ENCODE results near the gene RRP9.

Gene RRP9

DNA sequence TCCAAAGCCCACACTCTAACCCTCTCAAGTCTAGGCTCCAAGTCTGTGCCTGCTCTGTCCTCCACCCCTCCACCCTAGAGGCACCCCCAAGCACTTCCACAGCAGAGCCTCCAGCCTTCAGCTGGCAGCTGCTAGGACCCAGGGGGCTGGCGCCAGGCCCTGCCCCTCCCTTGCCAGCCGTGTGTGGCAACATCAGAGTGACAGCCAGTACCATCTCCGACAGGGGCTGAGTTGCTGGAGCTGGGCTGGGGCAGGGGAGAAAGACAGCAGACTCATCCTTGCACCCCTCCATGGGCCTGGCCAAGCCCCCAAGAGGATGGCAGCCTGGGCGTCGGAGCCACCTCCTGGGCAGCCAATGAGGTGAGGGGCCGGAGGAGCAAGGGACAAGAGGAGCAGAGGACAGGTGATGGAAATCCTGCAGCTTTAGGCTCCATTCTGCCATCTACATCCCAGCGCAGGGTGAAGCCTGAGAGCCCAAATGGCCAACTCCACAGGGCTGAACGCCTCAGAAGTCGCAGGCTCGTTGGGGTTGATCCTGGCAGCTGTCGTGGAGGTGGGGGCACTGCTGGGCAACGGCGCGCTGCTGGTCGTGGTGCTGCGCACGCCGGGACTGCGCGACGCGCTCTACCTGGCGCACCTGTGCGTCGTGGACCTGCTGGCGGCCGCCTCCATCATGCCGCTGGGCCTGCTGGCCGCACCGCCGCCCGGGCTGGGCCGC, 13.6 kb upstream of the RRP9 start, which contains the start of gene GPR62:
TSS of gene GPR62 (plus strand) at position 207 of the 718 bp plus-strand sequence. CDS start at position 479, 272 bp downstream.
- no peak for DNase-seq

DNA sequence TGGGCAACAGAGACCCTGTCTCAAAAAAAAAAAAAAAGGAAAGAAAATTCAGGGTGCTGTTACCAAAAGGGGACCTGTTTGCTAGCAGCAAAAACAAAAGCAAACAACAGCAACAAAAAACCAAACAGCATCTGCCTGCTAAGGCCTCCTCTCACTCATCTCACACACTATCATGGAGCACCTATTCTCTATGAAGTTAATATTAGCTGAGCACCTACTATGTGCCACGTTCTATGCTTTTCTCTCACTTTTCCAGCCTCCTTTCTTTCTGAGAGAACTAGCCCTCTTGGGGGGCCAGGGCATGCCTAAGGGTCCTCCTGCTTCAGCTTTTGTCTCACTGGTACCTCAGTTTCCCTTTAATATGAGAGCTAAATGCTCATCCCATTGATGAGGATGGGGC, 13.0 kb upstream of the RRP9 start:
- DNase-seq: no peak

DNA sequence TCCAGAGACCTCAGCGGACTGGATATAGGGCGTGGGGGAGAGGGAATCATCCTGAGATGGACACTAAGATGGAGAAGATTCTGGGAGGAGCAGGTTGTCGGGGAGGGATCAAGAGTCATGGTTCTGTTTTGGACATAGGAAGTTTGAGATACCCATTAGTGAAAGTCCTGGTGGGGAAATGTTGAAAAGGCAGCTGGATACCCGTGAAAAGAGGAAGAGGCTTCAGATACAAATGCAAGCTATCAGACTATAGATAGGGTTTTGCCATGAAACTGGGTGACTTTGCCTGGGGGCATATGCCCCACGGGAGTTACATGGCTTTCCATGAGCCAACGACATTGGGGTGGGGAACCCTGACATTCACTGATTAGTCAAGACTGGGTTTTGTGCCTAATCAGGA, 12.4 kb upstream of the RRP9 start:
- DNase-seq: no peak

DNA sequence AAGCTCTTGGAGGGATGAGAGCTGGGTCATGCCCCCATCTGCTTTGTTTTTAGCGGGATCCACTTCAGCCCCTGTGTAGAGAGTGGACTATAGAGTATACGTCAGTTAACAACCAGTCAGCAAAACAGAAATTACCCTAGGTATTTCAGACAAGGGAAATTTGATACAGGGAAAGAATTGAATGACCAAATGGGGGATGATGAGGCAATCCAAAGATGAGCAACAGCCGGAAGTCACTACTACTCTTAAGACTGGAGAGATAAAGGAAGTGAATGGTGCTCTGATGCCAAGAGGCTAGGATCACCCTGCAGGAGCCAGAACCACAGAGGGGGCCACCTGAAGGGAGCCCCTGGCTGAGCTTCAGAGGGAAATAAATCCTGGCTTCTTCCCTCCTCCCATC, 11.7 kb upstream of the RRP9 start:
- no peak for DNase-seq

DNA sequence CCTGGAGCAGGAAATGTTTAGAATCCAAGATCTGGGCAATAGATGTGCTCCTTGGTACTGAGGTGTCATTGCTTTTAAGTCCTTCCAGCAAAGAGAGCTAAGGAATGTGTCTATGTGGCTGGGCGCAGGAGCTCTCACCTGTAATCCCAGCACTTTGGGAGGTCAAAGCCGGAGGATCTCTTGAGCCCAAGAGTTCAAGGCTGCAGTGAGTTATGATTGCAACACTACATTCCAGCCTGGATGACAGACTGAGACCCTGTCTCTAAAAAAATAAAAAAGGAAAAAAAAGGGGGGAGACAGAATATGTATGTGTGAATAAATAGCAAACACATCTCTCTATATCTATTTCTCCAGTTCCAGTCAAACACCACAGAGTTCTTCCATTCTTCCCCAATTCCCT, 9.2 kb upstream of the RRP9 start:
- no peak for DNase-seq

DNA sequence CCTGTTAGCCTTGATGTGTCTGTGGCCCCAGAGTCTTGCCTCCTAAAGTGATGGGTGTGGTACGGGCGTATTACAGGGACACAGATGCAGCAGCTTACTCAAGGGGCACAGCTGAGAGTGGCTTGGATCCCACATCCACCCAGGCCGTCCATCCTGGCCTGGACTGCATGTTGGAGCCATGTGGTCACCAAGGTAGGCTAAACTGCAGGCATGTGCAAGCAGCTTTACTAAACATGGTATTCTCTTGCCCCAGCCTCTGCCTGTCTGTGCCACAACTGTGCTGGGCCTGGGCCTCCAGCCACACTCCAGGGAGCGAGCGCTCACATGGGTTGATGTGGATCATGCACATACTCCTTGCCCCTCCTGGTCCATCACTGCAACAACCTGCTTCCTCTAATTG, 7.4 kb upstream of the RRP9 start:
- DNase-seq: no peak

DNA sequence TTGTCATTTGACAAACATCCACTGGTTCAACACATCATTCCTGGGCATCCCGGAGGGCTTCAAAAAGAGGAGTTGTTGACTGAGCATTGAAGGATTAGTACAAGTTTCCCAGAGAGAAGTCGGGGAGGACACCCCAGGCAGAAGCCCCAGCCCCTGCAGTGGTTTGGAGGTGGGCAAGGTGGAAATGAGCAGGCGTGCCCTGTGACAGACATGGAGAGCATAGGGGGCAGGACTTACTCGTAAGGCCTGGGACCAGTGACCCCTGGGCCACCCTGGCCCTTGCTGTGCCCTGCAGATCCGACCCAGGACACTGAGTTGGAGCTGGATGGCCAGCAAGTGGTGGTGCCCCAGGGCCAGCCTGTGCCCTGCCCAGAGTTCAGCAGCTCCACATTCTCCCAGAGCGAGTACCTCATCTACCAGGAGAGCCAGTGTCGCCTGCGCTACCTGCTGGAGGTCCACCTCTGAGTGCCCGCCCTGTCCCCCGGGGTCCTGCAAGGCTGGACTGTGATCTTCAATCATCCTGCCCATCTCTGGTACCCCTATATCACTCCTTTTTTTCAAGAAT, 6.4 kb upstream of the RRP9 start:
- no peak for DNase-seq

DNA sequence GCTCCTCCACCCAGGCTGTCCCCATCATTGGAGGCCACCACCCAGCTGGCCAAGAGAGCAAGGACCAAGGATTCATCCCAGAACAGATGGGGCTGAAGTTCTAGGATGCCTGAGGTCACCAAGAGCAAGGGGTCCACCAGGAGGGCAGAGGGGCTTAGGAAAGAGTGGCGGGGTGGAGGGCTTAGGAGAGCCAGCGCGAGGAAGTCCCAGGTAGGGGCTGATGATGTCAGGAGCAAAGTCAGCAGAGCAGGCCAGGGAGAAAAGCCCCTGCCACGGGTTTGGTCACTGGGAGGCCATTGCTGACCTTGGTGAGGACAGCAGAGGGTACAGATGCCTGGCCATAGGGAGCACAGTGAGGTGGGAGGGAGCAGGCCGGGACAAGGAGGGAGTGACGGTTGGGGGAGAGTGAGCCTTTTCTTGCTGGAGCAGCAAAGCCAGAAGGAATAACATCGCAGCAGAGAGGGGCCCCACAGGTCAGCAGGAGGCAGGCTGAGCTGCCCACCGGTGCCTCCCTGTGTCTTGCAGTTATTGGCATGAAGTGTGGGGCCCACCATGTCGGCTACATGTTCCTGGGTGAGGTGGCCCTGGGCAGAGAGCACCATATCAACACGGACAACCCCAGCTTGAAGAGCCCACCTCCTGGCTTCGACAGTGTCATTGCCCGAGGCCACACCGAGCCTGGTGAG, 5.7 kb upstream of the RRP9 start:
- no peak for DNase-seq

DNA sequence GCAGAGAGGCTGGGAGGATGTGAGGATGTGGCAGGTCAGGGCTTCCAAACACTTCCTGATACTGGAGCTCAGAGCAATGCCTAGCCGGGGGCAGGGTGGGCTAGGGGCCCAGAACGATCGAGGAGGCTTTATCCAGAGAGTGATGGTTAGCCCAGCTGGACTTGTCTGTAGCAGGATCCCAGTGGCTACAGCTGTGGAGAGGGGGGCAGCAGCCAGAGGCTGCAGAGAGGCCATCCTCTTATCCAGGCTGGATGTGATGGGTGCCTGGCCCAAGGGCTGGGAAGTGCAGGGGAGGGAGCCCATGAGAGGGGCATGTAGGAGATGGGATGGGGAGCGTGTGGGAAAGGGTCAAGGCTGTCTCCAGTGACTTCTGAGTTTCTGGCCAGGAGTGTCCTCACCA, 5.1 kb upstream of the RRP9 start:
- DNase-seq: no peak

DNA sequence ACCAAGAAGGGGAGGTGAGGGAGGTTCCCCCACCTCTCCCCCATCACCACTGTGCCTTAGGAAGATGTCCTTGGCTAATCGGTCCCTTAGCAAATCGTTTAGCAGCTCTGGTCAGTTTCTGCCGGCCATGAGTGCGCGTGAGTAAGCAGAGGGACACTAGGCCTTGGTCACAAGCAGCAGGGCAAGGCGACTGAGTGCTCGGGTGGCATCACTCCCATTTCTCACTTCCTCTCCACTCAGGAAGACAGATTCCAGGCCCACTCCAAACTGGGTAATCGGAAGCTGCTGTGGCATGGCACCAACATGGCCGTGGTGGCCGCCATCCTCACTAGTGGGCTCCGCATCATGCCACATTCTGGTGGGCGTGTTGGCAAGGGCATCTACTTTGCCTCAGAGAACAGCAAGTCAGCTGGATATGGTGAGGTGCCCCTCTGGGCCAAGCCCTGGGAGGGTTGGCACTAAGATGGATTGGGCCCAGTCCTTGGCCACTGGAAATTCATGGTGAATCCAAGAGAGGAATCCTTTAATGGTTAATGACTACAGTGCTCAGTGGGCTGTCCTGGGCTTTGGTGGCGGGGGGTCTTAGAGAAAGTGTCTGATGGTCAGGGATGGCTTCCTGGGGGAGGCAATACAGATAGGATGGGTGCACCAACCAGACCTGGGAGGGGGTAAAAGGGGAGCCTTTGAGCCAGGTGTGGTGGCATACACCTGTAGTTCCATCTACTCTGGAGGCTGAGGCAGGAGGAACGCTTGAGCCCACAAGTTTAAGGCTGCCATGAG, 4.4 kb upstream of the RRP9 start:
- DNase-seq: no peak

DNA sequence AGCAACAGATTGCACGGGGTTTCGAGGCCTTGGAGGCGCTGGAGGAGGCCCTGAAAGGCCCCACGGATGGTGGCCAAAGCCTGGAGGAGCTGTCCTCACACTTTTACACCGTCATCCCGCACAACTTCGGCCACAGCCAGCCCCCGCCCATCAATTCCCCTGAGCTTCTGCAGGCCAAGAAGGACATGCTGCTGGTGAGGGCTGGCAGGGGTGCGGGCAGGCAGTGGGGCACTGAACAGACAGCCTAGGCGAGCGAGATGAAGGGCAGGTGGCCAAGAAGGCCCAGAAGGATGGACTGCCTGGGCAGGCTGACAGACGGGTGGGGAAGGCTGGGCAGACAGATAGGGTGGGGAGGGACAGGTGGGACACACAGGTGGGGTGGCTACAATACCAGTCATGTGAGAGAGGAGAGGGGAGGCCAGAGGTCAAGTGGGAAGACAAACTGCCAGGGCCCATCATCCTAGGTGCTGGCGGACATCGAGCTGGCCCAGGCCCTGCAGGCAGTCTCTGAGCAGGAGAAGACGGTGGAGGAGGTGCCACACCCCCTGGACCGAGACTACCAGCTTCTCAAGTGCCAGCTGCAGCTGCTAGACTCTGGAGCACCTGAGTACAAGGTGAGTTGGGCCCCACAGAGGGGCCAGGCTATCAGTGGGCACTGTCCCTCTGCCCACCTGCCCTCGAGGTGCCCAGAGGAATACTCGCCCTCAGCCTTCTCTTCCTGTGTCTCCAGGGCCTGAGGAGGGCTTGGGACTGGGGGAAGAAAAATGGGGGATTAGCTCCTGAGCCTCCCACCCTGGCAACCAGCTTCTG, 3.5 kb upstream of the RRP9 start:
- DNase-seq: no peak

DNA sequence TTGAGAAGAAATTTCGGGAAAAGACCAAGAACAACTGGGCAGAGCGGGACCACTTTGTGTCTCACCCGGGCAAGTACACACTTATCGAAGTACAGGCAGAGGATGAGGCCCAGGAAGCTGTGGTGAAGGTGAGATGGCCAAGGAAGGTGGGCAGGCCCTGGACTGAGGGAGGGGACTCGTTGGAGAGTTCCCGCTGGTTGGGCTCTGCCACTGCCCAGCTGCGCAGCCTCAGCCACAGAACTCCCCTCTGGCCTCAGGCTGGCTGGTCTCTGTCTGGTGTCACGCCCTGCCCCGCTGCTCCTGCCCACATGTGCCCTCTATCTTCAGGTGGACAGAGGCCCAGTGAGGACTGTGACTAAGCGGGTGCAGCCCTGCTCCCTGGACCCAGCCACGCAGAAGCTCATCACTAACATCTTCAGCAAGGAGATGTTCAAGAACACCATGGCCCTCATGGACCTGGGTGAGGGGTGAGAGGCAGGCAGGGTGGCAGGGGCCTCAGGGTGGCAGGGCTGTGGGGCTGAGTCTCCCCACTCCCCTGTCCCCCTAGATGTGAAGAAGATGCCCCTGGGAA, 2.8 kb upstream of the RRP9 start:
- no peak for DNase-seq

DNA sequence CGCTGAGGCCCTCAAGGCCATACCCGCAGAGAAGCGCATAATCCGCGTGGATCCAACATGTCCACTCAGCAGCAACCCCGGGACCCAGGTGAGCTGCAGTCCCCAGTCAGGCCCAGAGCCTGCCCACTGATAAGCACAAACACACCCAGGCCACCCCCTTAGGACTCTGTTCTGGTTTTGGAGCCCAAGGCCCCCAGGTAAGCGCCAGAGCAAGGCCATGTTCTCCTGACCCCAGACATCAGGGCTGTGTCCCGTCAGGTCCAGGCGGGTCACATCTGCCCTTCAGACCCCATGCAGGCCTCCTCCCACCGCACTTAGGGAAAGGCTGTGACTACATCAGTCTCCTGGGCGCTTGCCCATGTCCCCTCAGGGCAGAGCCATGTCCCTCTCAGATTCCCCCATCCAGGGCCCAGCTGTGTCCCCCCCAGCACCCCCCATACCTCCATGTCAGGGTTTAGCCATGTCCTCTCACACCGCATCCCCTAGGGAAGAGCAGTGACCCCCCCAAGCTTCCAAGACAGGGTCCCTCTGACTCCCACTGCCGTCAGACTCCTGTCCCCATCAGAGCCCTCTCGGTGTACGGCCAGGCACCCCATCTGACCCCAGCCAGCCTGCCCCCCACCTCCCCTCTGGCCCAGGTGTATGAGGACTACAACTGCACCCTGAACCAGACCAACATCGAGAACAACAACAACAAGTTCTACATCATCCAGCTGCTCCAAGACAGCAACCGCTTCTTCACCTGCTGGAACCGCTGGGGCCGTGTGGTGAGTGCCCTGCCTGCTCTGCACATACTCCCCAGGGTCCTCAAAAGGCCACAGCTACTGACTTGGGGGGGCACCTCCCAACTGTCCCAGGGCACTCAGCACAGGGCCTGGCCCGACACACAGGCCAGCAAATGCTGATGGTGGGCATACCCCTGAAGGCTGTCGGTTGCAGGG, 2.0 kb upstream of the RRP9 start:
- no peak for DNase-seq

DNA sequence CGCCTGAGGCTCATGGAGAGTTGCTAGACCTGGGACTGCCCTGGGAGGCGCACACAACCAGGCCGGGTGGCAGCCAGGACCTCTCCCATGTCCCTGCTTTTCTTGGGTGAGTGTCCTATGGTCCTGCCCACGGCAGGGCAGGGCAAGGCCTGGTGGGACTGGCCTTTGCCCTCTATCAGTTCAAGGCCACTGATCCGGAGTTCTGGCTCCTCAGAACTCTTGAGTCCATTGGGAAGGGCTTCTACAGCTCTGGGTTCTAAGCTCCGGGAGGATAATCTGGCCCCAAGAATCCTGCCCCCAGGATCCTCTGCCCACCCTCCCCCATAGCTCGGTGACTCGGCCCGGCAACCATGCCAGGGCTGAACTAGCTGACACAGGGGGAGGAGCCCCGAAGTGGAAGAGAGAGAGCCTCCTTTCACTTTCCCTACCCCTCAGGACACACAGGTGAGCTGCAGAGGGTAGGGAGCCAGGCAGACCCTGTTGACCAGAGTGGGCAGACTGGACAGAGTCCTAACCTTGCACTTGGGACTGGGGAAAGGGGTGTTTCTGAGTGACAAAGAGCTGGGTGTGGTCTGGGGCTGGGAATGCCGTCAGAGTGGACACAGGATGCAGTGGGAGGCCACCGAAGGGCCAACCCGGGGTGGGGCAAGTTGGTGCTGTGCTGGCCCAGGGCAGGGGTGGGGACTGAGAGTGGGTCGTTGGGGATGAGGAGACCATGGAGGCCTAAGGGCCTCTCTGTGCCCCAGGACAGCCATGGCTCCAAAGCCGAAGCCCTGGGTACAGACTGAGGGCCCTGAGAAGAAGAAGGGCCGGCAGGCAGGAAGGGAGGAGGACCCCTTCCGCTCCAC, 1.1 kb upstream of the RRP9 start:
- DNase-seq: peak; percentile 72

DNA sequence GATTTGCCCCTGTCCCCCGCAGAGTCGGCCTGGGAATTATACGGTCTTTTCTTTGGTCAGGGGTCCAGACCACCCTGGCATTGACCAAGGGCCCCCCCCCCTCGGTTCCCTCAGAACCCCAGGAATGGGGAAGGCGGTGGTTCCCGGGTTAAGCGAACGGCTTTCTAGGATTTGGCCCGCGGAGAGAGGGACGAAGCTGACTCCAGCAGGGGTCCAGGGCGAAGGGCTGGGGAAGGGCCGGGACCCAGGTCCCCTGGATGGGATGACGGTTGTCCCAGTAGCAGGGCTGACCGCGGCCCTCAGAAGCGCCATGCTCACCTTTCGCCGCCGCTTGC, 274 bp downstream of the RRP9 start:
- DNase-seq: no peak

DNA sequence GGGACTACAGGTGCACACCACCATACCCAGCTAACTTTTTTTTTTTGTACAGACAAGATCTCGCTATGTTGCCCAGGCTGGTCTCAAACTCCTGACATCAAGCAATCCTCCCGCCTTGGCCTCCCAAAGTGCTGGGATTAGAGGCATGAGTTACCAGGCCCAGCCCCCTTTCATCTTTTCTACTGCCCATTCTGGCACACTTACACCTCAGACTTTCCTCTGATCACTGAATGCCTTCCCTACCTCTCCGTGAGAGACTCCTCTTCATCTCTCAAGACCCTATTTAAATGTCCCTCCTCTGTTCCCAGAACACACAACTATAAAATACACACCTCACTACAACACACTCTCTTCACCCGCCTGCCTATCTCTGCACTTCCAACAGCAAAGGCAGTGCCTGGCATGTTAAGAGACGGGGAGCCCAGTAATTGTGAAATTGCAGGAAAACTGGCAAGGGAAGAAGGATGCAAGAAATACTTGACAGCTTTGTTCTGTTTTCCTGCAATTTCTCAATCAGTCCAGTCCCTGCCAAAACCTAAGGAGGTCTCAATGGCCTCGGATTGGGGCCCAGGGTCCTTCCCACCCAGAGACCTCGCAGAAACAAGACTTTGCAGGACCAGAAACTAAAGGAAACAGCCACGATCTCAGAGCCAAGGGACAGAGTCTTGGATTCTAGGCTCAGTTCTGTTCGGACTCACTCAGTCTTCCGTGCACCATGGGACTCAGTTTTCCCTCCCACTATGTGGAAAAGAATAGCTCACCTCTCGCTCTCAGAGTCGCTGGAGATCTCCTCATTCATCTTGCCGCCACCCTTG, 849 bp downstream of the RRP9 start:
- DNase-seq: no peak

DNA sequence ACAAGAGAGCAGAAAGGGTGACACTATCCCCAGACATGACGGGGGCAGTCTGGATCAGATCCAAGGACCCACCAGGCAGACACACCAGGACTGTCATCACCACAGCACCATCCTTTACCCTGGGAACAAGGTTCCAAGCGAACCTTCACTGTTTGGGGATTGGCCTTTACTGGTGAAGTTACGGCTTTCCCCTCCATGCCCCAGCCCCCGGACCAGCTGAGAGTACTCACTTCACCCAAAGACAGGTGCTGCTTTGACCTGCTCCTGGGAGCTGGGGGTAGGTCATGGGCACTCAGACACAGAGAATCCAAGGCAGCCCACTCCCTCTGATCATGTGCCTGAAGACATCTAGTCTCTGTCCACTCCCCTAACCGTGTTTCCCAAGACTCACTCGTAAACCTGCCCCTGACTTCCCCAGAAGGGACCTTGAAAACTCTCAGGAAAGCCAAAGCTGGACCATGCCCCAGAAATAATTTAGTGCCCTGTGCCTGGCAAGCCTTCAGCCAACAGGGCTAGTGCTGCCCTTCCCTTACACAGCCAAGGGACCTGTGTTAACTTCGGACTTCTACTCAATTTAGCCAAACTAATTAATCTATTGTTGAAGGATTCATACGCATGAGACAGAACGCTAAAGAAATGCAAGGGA, 2.8 kb downstream of the RRP9 start:
- no peak for DNase-seq

DNA sequence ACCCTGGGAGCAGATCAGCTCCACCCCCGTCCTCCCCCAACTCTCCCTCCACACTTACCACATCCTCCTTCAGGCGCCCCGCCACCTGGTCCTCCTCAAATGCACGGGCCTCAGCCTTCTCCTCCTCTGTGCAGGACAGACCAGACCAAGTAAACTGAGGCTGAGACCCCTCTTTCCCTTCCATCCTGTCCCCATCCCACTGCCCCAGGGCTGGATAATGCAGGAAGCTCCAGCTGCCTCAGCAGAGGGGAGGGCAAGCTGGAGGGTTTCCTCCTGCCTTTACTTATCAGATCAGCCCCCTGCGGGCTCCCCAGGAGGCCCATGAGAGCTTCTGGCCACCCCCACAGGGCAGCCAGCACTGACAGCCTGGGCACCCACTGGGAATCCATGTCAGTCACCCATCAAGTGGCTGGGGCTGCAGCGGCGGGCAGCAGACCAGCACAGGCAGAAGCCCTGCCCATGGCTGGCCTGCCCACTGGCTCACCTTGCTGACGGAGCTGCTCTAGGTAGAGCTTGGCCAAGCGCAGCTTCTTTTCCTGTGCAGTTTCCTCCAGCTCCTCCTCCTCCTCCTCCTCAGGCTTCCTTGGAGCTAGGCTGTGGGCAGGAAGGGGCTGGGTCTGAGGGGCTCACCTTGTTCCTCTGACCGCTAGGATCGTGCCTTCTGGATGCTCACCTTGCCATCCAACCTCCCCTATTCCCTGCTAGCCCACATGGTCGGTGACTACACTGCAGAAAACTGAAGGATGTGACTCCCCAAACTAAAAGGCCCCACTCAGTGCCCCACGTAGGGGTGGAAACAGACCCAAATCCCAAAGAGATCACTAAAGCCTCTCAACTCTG, 3.9 kb downstream of the RRP9 start:
- DNase-seq: no peak

Measured in activated CD4-positive, alpha-beta T cell treated with anti-CD3 and anti-CD28 coated beads, Interleukin-2, Interleukin-6, amounts not matched to agents 100 ng/mL and 50 ng/mL, durations not matched to agents 16 hours and 8 hours (primary cell).